HEK293 (cell line): ENCODE results near the gene GPC2.

ENCODE experiments used
- CTCF ChIA-PET: fragments of 350-600 bp; formaldehyde crosslinking; extraction: SDS; loops from one replicate; lab custom pipeline; 2021; ENCODE audit warnings: antibody characterized with exemption; lab: Yijun Ruan, JAX
- POLR2A ChIA-PET: fragments of 300-600 bp; formaldehyde crosslinking; extraction: SDS; loops from one replicate; lab custom pipeline; 2020; ENCODE audit warnings: antibody characterized with exemption, inconsistent platforms; lab: Yijun Ruan, JAX
- H3K27ac ChIP-seq: fragments of 200-500 bp; sonication (Bioruptor generic); 2 replicates; pipeline ENCODE4 v1.5.1; 2014; ENCODE audit warnings: low read depth, low read length, control low read depth, inconsistent platforms; ENCODE audit errors: extremely low read depth
- H3K36me3 ChIP-seq, 2 experiments: fragments of 200-500 bp in 1 of 2; sonication (Bioruptor generic) in 1 of 2; 1 replicate in 1 of 2; 2 replicates in 1 of 2; pipeline ENCODE4 v1.5.1; 2014 to 2017; ENCODE audit warnings: inconsistent platforms in 2 of 2, low read length in 2 of 2; ENCODE audit not compliant: control insufficient read depth in 2 of 2, insufficient read depth in 1 of 2
- H3K4me1 ChIP-seq: fragments of 200-500 bp; sonication (Bioruptor generic); 2 replicates; pipeline ENCODE4 v1.5.1; 2014; ENCODE audit warnings: mild to moderate bottlenecking, low read length, inconsistent platforms; ENCODE audit not compliant: control insufficient read depth, insufficient read depth
- H3K4me3 ChIP-seq: 2 replicates; pipeline ENCODE4 v1.5.1; 2011; ENCODE audit warnings: low read depth, mild to moderate bottlenecking, control low read depth, low read length, moderate library complexity
- H3K9me3 ChIP-seq: fragments of 200-500 bp; sonication (Bioruptor generic); 2 replicates; pipeline ENCODE4 v1.5.1; 2014; ENCODE audit warnings: low read depth, low read length, inconsistent platforms; ENCODE audit not compliant: control insufficient read depth, insufficient read depth
- KLF7 ChIP-seq: fragments of 450-650 bp; formaldehyde crosslinking; IDR thresholded peaks from 2 replicates; pipeline ENCODE4 v1.5.1; 2016; ENCODE audit warnings: missing biosample characterization, missing genetic modification characterization, borderline replicate concordance
- MZF1 ChIP-seq: fragments of 450-650 bp; formaldehyde crosslinking; IDR thresholded peaks from 2 replicates; pipeline ENCODE4 v1.5.1; 2017; ENCODE audit warnings: missing biosample characterization, missing genetic modification characterization, borderline replicate concordance
- SETDB1 ChIP-seq: IDR thresholded peaks from one replicate; pipeline ENCODE4 v1.6.1; 2017; ENCODE audit warnings: mild to moderate bottlenecking, low read length, moderate library complexity, mixed read lengths; ENCODE audit not compliant: insufficient read length
- ZBTB8A ChIP-seq: fragments of 450-650 bp; formaldehyde crosslinking; IDR thresholded peaks from 2 replicates; pipeline ENCODE4 v1.5.1; 2016; ENCODE audit warnings: missing biosample characterization, missing genetic modification characterization
- ZNF10 ChIP-seq: fragments of 450-650 bp; formaldehyde crosslinking; IDR thresholded peaks from 2 replicates; pipeline ENCODE4 v1.5.1; 2017; ENCODE audit warnings: missing biosample characterization, missing genetic modification characterization
- ZNF19 ChIP-seq: fragments of 450-650 bp; formaldehyde crosslinking; IDR thresholded peaks from 2 replicates; pipeline ENCODE4; 2016; ENCODE audit warnings: missing biosample characterization, missing genetic modification characterization, low read depth
- ZNF341 ChIP-seq: fragments of 450-650 bp; formaldehyde crosslinking; IDR thresholded peaks from 2 replicates; pipeline ENCODE4; 2016; ENCODE audit warnings: low read depth, missing biosample characterization, missing genetic modification characterization
- ZNF501 ChIP-seq: fragments of 450-650 bp; formaldehyde crosslinking; IDR thresholded peaks from 2 replicates; pipeline ENCODE4 v1.5.1; 2016; ENCODE audit warnings: missing biosample characterization, missing genetic modification characterization
- ZNF514 ChIP-seq: fragments of 450-650 bp; formaldehyde crosslinking; IDR thresholded peaks from 2 replicates; pipeline ENCODE4 v1.5.1; 2016; ENCODE audit warnings: missing biosample characterization, missing genetic modification characterization
- ZNF530 ChIP-seq: fragments of 450-650 bp; formaldehyde crosslinking; IDR thresholded peaks from 2 replicates; pipeline ENCODE4 v1.5.1; 2016; ENCODE audit warnings: low read depth, missing biosample characterization, missing genetic modification characterization
- ZNF548 ChIP-seq: fragments of 450-650 bp; formaldehyde crosslinking; IDR thresholded peaks from 2 replicates; pipeline ENCODE4 v1.5.1; 2016; ENCODE audit warnings: missing biosample characterization, missing genetic modification characterization
- ZNF776 ChIP-seq: fragments of 450-650 bp; formaldehyde crosslinking; IDR thresholded peaks from 2 replicates; pipeline ENCODE4 v1.5.0; 2017; ENCODE audit warnings: missing biosample characterization, missing genetic modification characterization, borderline replicate concordance
- ZSCAN16 ChIP-seq: fragments of 450-650 bp; formaldehyde crosslinking; IDR thresholded peaks from 2 replicates; pipeline ENCODE4 v1.5.1; 2016; ENCODE audit warnings: missing biosample characterization, missing genetic modification characterization
- ZSCAN23 ChIP-seq: fragments of 450-650 bp; formaldehyde crosslinking; IDR thresholded peaks from 2 replicates; pipeline ENCODE4 v1.5.1; 2016; ENCODE audit warnings: missing biosample characterization, missing genetic modification characterization
- TF ChIP-seq, protein P1 (sequence below): fragments of 450-650 bp; formaldehyde crosslinking; IDR thresholded peaks from 2 replicates; pipeline ENCODE4 v1.5.1; 2017; ENCODE audit warnings: missing biosample characterization, missing genetic modification characterization
- TF ChIP-seq, protein P2 (sequence below): fragments of 450-650 bp; formaldehyde crosslinking; IDR thresholded peaks from 2 replicates; pipeline ENCODE4 v1.5.1; 2016; ENCODE audit warnings: missing biosample characterization, missing genetic modification characterization
- TF ChIP-seq, protein P3 (sequence below): fragments of 450-650 bp; formaldehyde crosslinking; IDR thresholded peaks from 2 replicates; pipeline ENCODE4 v1.5.1; 2016; ENCODE audit warnings: missing biosample characterization, missing genetic modification characterization

The GPC2 gene

DNA sequence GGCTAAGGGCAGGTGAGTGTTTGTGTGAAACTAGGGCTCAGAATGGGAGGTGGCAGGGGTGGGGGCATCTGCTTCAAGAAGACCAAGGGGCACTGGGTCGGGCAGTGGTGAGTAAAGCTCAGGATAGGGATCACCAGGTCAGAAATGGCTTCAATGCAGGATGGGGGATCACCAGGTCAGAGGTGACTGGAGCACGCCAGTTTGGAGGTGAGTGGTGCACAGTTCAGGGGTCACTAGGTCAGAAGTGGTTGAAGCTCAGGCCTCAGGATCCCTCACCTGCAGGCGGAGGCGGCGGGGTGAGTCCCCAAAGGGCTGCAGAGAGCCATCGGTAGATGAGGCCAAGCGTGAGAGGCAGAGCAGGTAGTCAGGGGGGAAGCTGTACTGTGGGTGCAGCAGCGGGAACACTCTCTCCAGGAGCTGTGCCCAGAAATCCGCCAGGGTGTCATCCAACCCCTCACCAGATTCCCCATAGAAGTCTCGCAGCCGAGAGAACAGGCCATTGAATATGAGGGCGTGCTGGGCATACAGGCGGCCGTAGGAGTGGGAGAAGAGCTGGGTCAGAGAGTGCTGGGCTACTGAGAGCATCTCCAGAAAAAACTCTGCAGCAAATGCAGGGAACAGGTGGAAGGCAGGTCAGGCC is 1.8 kb downstream of the GPC2 start:
- no peak for TF ChIP-seq ZNF776 (tag by site-specific recombination)
- no peak for TF ChIP-seq ZNF530
- Histone ChIP-seq H3K9me3 (no peaks in the 10 kb centered on the region), H3K36me3 (no peaks in the 10 kb centered on the region), H3K27ac (no peak overlapping the region), H3K4me1 (no peaks in the 10 kb centered on the region), H3K4me3 (no peak overlapping the region)
- POLR2A ChIA-PET: interaction anchor here (1.2 kb wide), 1 partner anchor 27 kb away, joined by 4 read pairs; the partner anchor contains the start of gene LAMTOR4
- CTCF ChIA-PET: interaction anchor here (0.9 to 2.2 kb wide), 3 partner anchors 11 to 43 kb away, joined by 4 to 7 read pairs (median 6); no protein-coding TSS in a partner anchor

DNA sequence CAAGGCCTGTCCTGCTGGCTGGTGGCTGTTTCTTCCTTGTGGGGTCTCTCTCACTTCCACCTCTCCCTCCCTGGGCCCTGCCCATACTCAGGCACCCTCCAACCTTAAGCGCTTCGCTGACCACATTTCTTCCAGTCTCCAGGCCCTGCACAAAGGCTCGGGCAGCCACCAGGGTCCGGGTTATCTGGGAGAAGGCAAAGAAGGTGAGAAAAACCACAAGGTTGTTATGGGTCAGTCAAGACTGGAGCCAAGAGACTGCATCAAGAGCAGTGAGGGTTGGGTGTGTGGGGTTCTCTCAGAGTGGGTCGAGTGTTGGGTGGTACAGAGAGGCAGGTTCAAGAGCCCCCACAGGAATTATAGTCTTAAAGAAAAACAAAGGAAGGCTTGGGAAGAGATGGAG is 2.6 kb downstream of the GPC2 start:
- ChIA-PET POLR2A (no interaction called here), CTCF (no interaction called here)
- no peak overlapping the region for H3K4me3 ChIP-seq
- H3K36me3 ChIP-seq: no peaks in the 10 kb centered on the region
- H3K27ac ChIP-seq: no peak overlapping the region
- no peaks in the 10 kb centered on the region for H3K9me3 ChIP-seq
- no peaks in the 10 kb centered on the region for H3K4me1 ChIP-seq
- TF ChIP-seq ZNF501 (tag by site-specific recombination) (no peak), MZF1 (tag by site-specific recombination) (no peak), ZBTB8A (tag by site-specific recombination) (no peak), ZNF514 (tag by site-specific recombination) (no peak), SETDB1 (no peak), ZNF341 (tag by site-specific recombination) (no peak), KLF7 (tag by site-specific recombination) (no peak), ZNF19 (tag by site-specific recombination) (no peak), ZNF548 (tag by site-specific recombination) (no peak), ZSCAN23 (tag by site-specific recombination) (no peak), ZSCAN16 (tag by site-specific recombination) (no peak), ZNF10 (tag by site-specific recombination) (no peak)
- TF ChIP-seq, protein P1, sequence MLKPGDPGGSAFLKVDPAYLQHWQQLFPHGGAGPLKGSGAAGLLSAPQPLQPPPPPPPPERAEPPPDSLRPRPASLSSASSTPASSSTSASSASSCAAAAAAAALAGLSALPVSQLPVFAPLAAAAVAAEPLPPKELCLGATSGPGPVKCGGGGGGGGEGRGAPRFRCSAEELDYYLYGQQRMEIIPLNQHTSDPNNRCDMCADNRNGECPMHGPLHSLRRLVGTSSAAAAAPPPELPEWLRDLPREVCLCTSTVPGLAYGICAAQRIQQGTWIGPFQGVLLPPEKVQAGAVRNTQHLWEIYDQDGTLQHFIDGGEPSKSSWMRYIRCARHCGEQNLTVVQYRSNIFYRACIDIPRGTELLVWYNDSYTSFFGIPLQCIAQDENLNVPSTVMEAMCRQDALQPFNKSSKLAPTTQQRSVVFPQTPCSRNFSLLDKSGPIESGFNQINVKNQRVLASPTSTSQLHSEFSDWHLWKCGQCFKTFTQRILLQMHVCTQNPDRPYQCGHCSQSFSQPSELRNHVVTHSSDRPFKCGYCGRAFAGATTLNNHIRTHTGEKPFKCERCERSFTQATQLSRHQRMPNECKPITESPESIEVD (tag by site-specific recombination): no peak
- TF ChIP-seq, protein P2, sequence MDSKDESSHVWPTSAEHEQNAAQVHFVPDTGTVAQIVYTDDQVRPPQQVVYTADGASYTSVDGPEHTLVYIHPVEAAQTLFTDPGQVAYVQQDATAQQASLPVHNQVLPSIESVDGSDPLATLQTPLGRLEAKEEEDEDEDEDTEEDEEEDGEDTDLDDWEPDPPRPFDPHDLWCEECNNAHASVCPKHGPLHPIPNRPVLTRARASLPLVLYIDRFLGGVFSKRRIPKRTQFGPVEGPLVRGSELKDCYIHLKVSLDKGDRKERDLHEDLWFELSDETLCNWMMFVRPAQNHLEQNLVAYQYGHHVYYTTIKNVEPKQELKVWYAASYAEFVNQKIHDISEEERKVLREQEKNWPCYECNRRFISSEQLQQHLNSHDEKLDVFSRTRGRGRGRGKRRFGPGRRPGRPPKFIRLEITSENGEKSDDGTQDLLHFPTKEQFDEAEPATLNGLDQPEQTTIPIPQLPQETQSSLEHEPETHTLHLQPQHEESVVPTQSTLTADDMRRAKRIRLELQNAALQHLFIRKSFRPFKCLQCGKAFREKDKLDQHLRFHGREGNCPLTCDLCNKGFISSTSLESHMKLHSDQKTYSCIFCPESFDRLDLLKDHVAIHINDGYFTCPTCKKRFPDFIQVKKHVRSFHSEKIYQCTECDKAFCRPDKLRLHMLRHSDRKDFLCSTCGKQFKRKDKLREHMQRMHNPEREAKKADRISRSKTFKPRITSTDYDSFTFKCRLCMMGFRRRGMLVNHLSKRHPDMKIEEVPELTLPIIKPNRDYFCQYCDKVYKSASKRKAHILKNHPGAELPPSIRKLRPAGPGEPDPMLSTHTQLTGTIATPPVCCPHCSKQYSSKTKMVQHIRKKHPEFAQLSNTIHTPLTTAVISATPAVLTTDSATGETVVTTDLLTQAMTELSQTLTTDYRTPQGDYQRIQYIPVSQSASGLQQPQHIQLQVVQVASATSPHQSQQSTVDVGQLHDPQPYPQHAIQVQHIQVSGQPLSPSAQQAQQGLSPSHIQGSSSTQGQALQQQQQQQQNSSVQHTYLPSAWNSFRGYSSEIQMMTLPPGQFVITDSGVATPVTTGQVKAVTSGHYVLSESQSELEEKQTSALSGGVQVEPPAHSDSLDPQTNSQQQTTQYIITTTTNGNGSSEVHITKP (tag by site-specific recombination): no peak
- TF ChIP-seq, protein P3, sequence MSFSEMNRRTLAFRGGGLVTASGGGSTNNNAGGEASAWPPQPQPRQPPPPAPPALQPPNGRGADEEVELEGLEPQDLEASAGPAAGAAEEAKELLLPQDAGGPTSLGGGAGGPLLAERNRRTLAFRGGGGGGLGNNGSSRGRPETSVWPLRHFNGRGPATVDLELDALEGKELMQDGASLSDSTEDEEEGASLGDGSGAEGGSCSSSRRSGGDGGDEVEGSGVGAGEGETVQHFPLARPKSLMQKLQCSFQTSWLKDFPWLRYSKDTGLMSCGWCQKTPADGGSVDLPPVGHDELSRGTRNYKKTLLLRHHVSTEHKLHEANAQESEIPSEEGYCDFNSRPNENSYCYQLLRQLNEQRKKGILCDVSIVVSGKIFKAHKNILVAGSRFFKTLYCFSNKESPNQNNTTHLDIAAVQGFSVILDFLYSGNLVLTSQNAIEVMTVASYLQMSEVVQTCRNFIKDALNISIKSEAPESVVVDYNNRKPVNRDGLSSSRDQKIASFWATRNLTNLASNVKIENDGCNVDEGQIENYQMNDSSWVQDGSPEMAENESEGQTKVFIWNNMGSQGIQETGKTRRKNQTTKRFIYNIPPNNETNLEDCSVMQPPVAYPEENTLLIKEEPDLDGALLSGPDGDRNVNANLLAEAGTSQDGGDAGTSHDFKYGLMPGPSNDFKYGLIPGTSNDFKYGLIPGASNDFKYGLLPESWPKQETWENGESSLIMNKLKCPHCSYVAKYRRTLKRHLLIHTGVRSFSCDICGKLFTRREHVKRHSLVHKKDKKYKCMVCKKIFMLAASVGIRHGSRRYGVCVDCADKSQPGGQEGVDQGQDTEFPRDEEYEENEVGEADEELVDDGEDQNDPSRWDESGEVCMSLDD (tag by site-specific recombination): no peak
